Measurements from ENCODE around the gene SDK1. TPM values are rescaled to one million over a fixed set of nuclear protein-coding genes. Genes with fewer than 3 reads are reported as not detected.

Gene SDK1
- total RNA-seq, 2 donors from 2014 or later = 3.1 to 3.6 TPM

GRCh38 chr7:3895341-3896116, 594.5 kb downstream of the SDK1 start:
- Histone ChIP-seq H3K27me3 (no peaks in the 10 kb centered on the region), H3K4me3 (no peak overlapping the region), H3K27ac (no peak overlapping the region), H3K9me3 (no peaks in the 10 kb centered on the region), H3K4me1 (no peaks in the 10 kb centered on the region), H3K36me3 (no peaks in the 10 kb centered on the region)
- no peak for DNase-seq (ENCODE audit: low spot score)
- TF ChIP-seq CTCF (IDR thresholded peaks at IDR 0.05) = no peak

GRCh38 chr7:3896169-3896765, 595.2 kb downstream of the SDK1 start:
- Histone ChIP-seq H3K4me1 (no peaks in the 10 kb centered on the region), H3K27me3 (no peaks in the 10 kb centered on the region), H3K4me3 (no peak overlapping the region), H3K9me3 (no peaks in the 10 kb centered on the region), H3K27ac (no peak overlapping the region), H3K36me3 (no peaks in the 10 kb centered on the region)
- DNase-seq (ENCODE audit: low spot score) = no peak
- no peak for TF ChIP-seq CTCF (IDR thresholded peaks at IDR 0.05)

- H3K4me3 ChIP-seq = no peak overlapping the region
- H3K36me3 ChIP-seq = no peaks in the 10 kb centered on the region
- no peaks in the 10 kb centered on the region for H3K27me3 ChIP-seq
- H3K4me1 ChIP-seq = no peaks in the 10 kb centered on the region
- TF ChIP-seq CTCF (IDR thresholded peaks at IDR 0.05) = peak; percentile 70 to 83
- DNase-seq (ENCODE audit: low spot score) = no peak
- no peaks in the 10 kb centered on the region for H3K9me3 ChIP-seq
- H3K27ac ChIP-seq = no peak overlapping the region
These were observed 596.6 kb downstream of the SDK1 start for GRCh38 chr7:3897430-3898372.

- Histone ChIP-seq H3K4me1 (no peaks in the 10 kb centered on the region), H3K27me3 (no peaks in the 10 kb centered on the region), H3K36me3 (no peaks in the 10 kb centered on the region), H3K4me3 (no peak overlapping the region), H3K9me3 (no peaks in the 10 kb centered on the region), H3K27ac (no peak overlapping the region)
- no peak for TF ChIP-seq CTCF (IDR thresholded peaks at IDR 0.05)
- no peak for DNase-seq (ENCODE audit: low spot score)
These were observed 598.5 kb downstream of the SDK1 start for GRCh38 chr7:3899559-3899991.

- Histone ChIP-seq H3K4me3 (no peak overlapping the region), H3K36me3 (no peaks in the 10 kb centered on the region), H3K9me3 (no peaks in the 10 kb centered on the region), H3K27ac (no peak overlapping the region), H3K4me1 (no peaks in the 10 kb centered on the region), H3K27me3 (no peaks in the 10 kb centered on the region)
- TF ChIP-seq CTCF (IDR thresholded peaks at IDR 0.05) = no peak
- DNase-seq (ENCODE audit: low spot score) = no peak
These were observed 607.1 kb downstream of the SDK1 start for GRCh38 chr7:3908153-3908552.

All from right atrium auricular region (tissue), 2 donors.